Neutrophil (primary cell): ENCODE measurements around the gene TRAF6.

ENCODE experiments used
- H3K27ac ChIP-seq: fragments of 200-600 bp; sonication (generic); 2 replicates; pipeline ENCODE4 v1.5.1; 2016; ENCODE audit warnings: mild to moderate bottlenecking, moderate library complexity
- H3K27me3 ChIP-seq: fragments of 200-600 bp; sonication (generic); 2 replicates; pipeline ENCODE4 v1.6.0; 2016; ENCODE audit warnings: mild to moderate bottlenecking
- H3K36me3 ChIP-seq: fragments of 200-600 bp; sonication (generic); 2 replicates; pipeline ENCODE4 v1.5.1; 2017
- H3K4me1 ChIP-seq, 2 experiments: fragments of 200-600 bp in 1 of 2; sonication (generic) in 1 of 2; 1 replicate in 1 of 2; 2 replicates in 1 of 2; pipeline versions ENCODE4 v1.5.1 to v1.6.1; 2013 to 2016; ENCODE audit warnings: low read depth in 1 of 2, low read length in 1 of 2, mild to moderate bottlenecking in 1 of 2, moderate library complexity in 1 of 2; ENCODE audit not compliant: control insufficient read depth in 1 of 2, insufficient read depth in 1 of 2
- H3K4me3 ChIP-seq, 2 experiments: fragments of 200-600 bp in 1 of 2; sonication (generic) in 1 of 2; 1 replicate in 1 of 2; 2 replicates in 1 of 2; pipeline ENCODE4 v1.5.1; 2013 to 2016; ENCODE audit warnings: low read depth in 1 of 2, low read length in 1 of 2, mild to moderate bottlenecking in 1 of 2, moderate library complexity in 1 of 2
- H3K9me3 ChIP-seq: fragments of 200-600 bp; sonication (generic); 2 replicates; pipeline ENCODE4 v1.5.1; 2016
- CTCF ChIP-seq: fragments of 200-600 bp; sonication (generic); IDR thresholded peaks from 2 replicates; pipeline ENCODE4 v1.5.1; 2016; ENCODE audit warnings: antibody characterized with exemption

TRAF6 gene

GRCh38 chr11:36501236-36501635, 8.8 kb downstream of the TRAF6 start:
- H3K36me3 ChIP-seq = peaks cover 63% of the 10 kb centered on the region
- TF ChIP-seq CTCF = no peak
- no peaks in the 10 kb centered on the region for H3K4me1 ChIP-seq
- no peak overlapping the region for H3K4me3 ChIP-seq
- no peaks in the 10 kb centered on the region for H3K27me3 ChIP-seq
- H3K9me3 ChIP-seq = no peaks in the 10 kb centered on the region
- H3K27ac ChIP-seq = no peak overlapping the region

GRCh38 chr11:36500315-36500721, 9.8 kb downstream of the TRAF6 start:
- Histone ChIP-seq H3K27me3 (no peaks in the 10 kb centered on the region), H3K4me1 (no peaks in the 10 kb centered on the region), H3K36me3 (peaks cover 65% of the 10 kb centered on the region), H3K27ac (no peak overlapping the region), H3K4me3 (no peak overlapping the region), H3K9me3 (no peaks in the 10 kb centered on the region)
- TF ChIP-seq CTCF = no peak

- no peak overlapping the region for H3K27ac ChIP-seq
- H3K4me1 ChIP-seq = no peaks in the 10 kb centered on the region
- TF ChIP-seq CTCF = no peak
- H3K9me3 ChIP-seq = no peaks in the 10 kb centered on the region
- H3K36me3 ChIP-seq = peaks cover 73% of the 10 kb centered on the region
- H3K4me3 ChIP-seq = no peak overlapping the region
- no peaks in the 10 kb centered on the region for H3K27me3 ChIP-seq
Measured at GRCh38 chr11:36499315-36499714, 10.8 kb downstream of the TRAF6 start.

GRCh38 chr11:36498721-36499120, 11.4 kb downstream of the TRAF6 start:
- no peak for TF ChIP-seq CTCF
- H3K4me3 ChIP-seq = no peak overlapping the region
- H3K9me3 ChIP-seq = no peaks in the 10 kb centered on the region
- no peak overlapping the region for H3K27ac ChIP-seq
- H3K27me3 ChIP-seq = no peaks in the 10 kb centered on the region
- H3K4me1 ChIP-seq = no peaks in the 10 kb centered on the region
- peaks cover 77% of the 10 kb centered on the region for H3K36me3 ChIP-seq

GRCh38 chr11:36493332-36493731, 16.7 kb downstream of the TRAF6 start:
- Histone ChIP-seq H3K4me3 (no peak overlapping the region), H3K4me1 (no peaks in the 10 kb centered on the region), H3K9me3 (no peaks in the 10 kb centered on the region), H3K27ac (no peak overlapping the region), H3K36me3 (peaks cover 85% of the 10 kb centered on the region), H3K27me3 (no peaks in the 10 kb centered on the region)
- no peak for TF ChIP-seq CTCF

- Histone ChIP-seq H3K9me3 (no peaks in the 10 kb centered on the region), H3K4me3 (no peak overlapping the region), H3K27ac (no peak overlapping the region), H3K27me3 (no peaks in the 10 kb centered on the region), H3K4me1 (no peaks in the 10 kb centered on the region), H3K36me3 (peaks cover 85% of the 10 kb centered on the region)
- TF ChIP-seq CTCF = peak; percentile 86
Measured at GRCh38 chr11:36492724-36493304, 17.3 kb downstream of the TRAF6 start.
